ENCODE results near the gene PRKAG2. TPM values are rescaled to one million over a fixed set of nuclear protein-coding genes. Genes with fewer than 3 reads are reported as not detected.

PRKAG2 gene
- total RNA-seq, 2 experiments from 2014 or later, result 39.3 to 42.3 TPM

DNA sequence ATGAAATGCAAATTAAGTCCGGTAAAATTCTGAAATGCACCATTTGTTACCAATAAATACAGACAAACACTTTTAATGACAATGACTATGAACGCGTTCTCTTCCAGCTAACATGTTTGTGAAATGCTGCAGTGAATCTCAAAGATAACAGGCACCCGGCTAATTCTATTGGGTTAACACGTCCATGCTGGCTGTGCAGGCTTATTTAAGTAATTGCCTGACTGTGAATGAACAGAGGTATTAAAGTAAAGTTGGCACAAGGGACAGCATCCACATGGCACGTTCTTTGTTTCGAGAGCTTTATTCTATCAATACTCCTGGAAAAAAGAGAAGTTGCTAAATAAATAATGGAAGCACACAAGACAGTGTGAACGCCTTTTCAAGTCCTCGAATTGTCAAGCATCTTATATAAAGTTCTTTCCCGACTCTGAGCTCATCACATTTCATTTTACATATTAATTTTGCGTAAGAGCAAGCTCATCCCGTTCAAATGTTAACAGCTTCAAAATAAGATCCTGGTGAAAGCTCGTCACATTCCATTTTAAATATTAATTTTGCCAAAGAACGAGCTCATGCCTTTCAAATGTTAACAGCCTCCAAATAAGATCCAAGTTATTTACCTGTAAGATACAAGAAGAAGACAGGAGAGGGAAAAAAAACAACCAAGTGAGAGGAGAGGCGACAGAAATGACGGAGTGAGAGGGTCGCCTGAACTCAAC, 245.9 kb downstream of the PRKAG2 start:
- Histone ChIP-seq H3K9me3 (ENCODE audit: control insufficient read depth in 1 of 2, insufficient read depth in 1 of 2, low read length in 2 of 2) (no peaks in the 10 kb centered on the region), H3K4me1 (ENCODE audit: insufficient read depth, low read length) (peaks cover 15% of the 10 kb centered on the region), H3K27ac (ENCODE audit: low read depth in 1 of 2, low read length in 2 of 2) (no peak overlapping the region), H3K4me3 (ENCODE audit: low read length) (peak overlapping the region; percentile 61), H3K27me3 (ENCODE audit: control insufficient read depth in 1 of 2, insufficient read depth in 2 of 2, low read length in 2 of 2) (no peaks in the 10 kb centered on the region), H3K36me3 (ENCODE audit: insufficient read depth, low read length) (no peaks in the 10 kb centered on the region)
- Mint-ChIP-seq H3K27ac (peak overlapping the region; percentile 74), H3K27me3 (no peaks in the 10 kb centered on the region), H3K4me1 (ENCODE audit: low read depth) (peaks cover 54% of the 10 kb centered on the region), H3K36me3 (ENCODE audit: low read depth) (peaks cover 26% of the 10 kb centered on the region), H3K4me3 (peak overlapping the region; percentile 83), H3K9me3 (peaks cover 3% of the 10 kb centered on the region)
- DNase-seq (no peak), ATAC-seq (ENCODE audit: poor library complexity) (no peak)
- TF ChIP-seq CTCF (IDR thresholded peaks at IDR 0.05), result no peak
- intact Hi-C loops (cut with DNase I, micrococcal nuclease), result loop anchor here (2.0 to 10.0 kb wide), 6 partner anchors 112 to 289 kb away; partner anchors contain the start of genes RHEB (in 2 of the 2) and NUB1 (in 1 of the 2)
- ChIA-PET CTCF (interaction anchor here (1.1 to 2.3 kb wide), 9 partner anchors 9 to 404 kb away, joined by 4 to 11 read pairs (median 5); partner anchors contain the start of genes ABCF2 and RHEB), POLR2A (interaction anchor here (1.2 to 3.0 kb wide), 3 partner anchors 111 to 279 kb away, joined by 3 to 42 read pairs (median 4); partner anchors contain the start of gene RHEB)

DNA sequence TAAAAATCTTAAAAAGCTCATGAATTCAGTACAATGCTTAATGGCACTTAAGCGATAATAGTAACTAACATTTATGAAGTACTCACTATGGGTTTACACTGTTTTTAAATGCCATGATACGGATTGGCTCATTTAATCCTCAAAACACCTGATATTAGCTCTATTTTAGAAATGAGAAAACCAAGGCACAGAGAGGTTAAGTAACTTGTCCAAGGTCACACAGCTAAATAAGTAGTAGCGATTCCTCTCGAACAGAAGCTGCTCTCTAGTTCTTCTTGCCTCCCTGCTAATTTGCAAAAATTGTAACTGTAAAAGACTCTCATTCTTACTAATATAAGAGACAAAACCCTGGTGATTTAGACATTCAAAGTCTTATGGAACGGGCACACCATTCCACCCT, 246.6 kb downstream of the PRKAG2 start:
- Mint-ChIP-seq H3K36me3 (ENCODE audit: low read depth) (peaks cover 30% of the 10 kb centered on the region), H3K4me3 (peak overlapping the region; percentile 83), H3K9me3 (peaks cover 3% of the 10 kb centered on the region), H3K27ac (no peak overlapping the region), H3K27me3 (no peaks in the 10 kb centered on the region), H3K4me1 (ENCODE audit: low read depth) (peaks cover 59% of the 10 kb centered on the region)
- TF ChIP-seq CTCF (IDR thresholded peaks at IDR 0.05), result no peak
- Histone ChIP-seq H3K27ac (ENCODE audit: low read depth in 1 of 2, low read length in 2 of 2) (no peak overlapping the region), H3K4me3 (ENCODE audit: low read length) (no peak overlapping the region), H3K36me3 (ENCODE audit: insufficient read depth, low read length) (peaks cover 3% of the 10 kb centered on the region), H3K9me3 (ENCODE audit: control insufficient read depth in 1 of 2, insufficient read depth in 1 of 2, low read length in 2 of 2) (no peaks in the 10 kb centered on the region), H3K27me3 (ENCODE audit: control insufficient read depth in 1 of 2, insufficient read depth in 2 of 2, low read length in 2 of 2) (no peaks in the 10 kb centered on the region), H3K4me1 (ENCODE audit: insufficient read depth, low read length) (peaks cover 15% of the 10 kb centered on the region)
- POLR2A ChIA-PET, result interaction anchor here (1.2 kb wide), 1 partner anchor 110 kb away, joined by 4 read pairs; the partner anchor contains the start of gene RHEB
- DNase-seq (no peak), ATAC-seq (ENCODE audit: poor library complexity) (no peak)
- CTCF ChIA-PET, result interaction anchor here (1.1 kb wide), 1 partner anchor 127 kb away, joined by 4 read pairs; no protein-coding TSS in a partner anchor
- intact Hi-C loops (cut with DNase I, micrococcal nuclease), result loop anchor here (2.0 to 10.0 kb wide), 6 partner anchors 112 to 288 kb away; partner anchors contain the start of genes RHEB (in 2 of the 2) and NUB1 (in 1 of the 2)

GRCh38 chr7:151629713-151630272, 247.1 kb downstream of the PRKAG2 start:
- H3K27me3 Mint-ChIP-seq, result no peaks in the 10 kb centered on the region
- Histone ChIP-seq H3K27ac (ENCODE audit: low read depth in 1 of 2, low read length in 2 of 2) (no peak overlapping the region), H3K9me3 (ENCODE audit: control insufficient read depth in 1 of 2, insufficient read depth in 1 of 2, low read length in 2 of 2) (no peaks in the 10 kb centered on the region), H3K4me3 (ENCODE audit: low read length) (no peak overlapping the region), H3K27me3 (ENCODE audit: control insufficient read depth in 1 of 2, insufficient read depth in 2 of 2, low read length in 2 of 2) (no peaks in the 10 kb centered on the region), H3K4me1 (ENCODE audit: insufficient read depth, low read length) (peaks cover 15% of the 10 kb centered on the region), H3K36me3 (ENCODE audit: insufficient read depth, low read length) (peaks cover 3% of the 10 kb centered on the region)
- H3K9me3 Mint-ChIP-seq, result peaks cover 3% of the 10 kb centered on the region
- intact Hi-C loops (cut with DNase I, micrococcal nuclease), result loop anchor here (2.0 to 10.0 kb wide), 6 partner anchors 111 to 287 kb away; partner anchors contain the start of genes RHEB (in 2 of the 2) and NUB1 (in 1 of the 2)
- CTCF ChIA-PET, result interaction anchor here (1.1 kb wide), 1 partner anchor 127 kb away, joined by 4 read pairs; no protein-coding TSS in a partner anchor
- peaks cover 30% of the 10 kb centered on the region for H3K36me3 Mint-ChIP-seq (ENCODE audit: low read depth)
- POLR2A ChIA-PET, result interaction anchor here (1.2 kb wide), 1 partner anchor 110 kb away, joined by 4 read pairs; the partner anchor contains the start of gene RHEB
- peaks cover 65% of the 10 kb centered on the region for H3K4me1 Mint-ChIP-seq (ENCODE audit: low read depth)
- H3K27ac Mint-ChIP-seq, result peak overlapping the region; percentile 17
- TF ChIP-seq CTCF (IDR thresholded peaks at IDR 0.05), result no peak
- H3K4me3 Mint-ChIP-seq, result peak overlapping the region; percentile 83
- ATAC-seq (ENCODE audit: poor library complexity) (no peak), DNase-seq (no peak)
